ENCODE measurements around the gene KAT2B. TPM values are rescaled to one million over a fixed set of nuclear protein-coding genes. Genes with fewer than 3 reads are reported as not detected.

The KAT2B gene
- 2.1 and 2.8 TPM in 2 replicates for polyA plus RNA-seq (2012; rRNA removed)
- polyA plus RNA-seq (2012; cell fraction: cytosol; rRNA removed): 3.1 and 3.4 TPM in 2 replicates
- 1.5 and 3.0 TPM in 2 replicates for polyA plus RNA-seq (2012; cell fraction: nucleus; rRNA removed)

DNA sequence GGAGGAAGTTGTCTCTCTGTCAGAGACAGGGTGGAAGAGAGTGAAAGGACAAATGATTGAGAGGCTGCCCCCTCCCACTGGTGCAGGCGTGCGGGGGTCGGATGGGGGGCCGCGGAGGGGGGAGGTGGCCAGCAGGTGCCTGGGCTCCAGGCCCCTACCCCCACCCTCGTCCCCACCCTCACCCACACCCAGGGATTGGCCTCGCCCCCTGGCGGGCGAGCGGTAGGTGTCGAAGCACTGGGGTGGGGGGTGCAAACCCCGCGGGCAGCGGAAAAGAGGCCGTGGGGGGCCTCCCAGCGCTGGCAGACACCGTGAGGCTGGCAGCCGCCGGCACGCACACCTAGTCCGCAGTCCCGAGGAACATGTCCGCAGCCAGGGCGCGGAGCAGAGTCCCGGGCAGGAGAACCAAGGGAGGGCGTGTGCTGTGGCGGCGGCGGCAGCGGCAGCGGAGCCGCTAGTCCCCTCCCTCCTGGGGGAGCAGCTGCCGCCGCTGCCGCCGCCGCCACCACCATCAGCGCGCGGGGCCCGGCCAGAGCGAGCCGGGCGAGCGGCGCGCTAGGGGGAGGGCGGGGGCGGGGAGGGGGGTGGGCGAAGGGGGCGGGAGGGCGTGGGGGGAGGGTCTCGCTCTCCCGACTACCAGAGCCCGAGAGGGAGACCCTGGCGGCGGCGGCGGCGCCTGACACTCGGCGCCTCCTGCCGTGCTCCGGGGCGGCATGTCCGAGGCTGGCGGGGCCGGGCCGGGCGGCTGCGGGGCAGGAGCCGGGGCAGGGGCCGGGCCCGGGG is at the start of gene KAT2B:
KAT2B (plus strand) TSS at position 682 of the 783 bp plus-strand sequence; CDS start at position 714, 32 bp downstream.
- peaks cover 5% of the 10 kb centered on the region; the same call in 1 of the 2 replicates for H4K20me1 ChIP-seq (ENCODE audit: insufficient read depth)
- H3F3A ChIP-seq (replicated peaks; ENCODE audit: insufficient read depth): peaks cover 11% of the 10 kb centered on the region
- H3K9me3 ChIP-seq: no peaks in the 10 kb centered on the region
- peak within 1 kb of the TSS; percentile 90 for H2AFZ ChIP-seq (ENCODE audit: low read depth)
- peak within 1 kb of the TSS; percentile 77 to 88 for H3K4me3 ChIP-seq (ENCODE audit: low read depth in 2 of 2, low read length in 1 of 2)
- H3K27ac ChIP-seq (ENCODE audit: low read depth in 2 of 2, low read length in 1 of 2): peak within 1 kb of the TSS in 1 of 2 experiments; percentile 89; a peak in 3 of 4 replicates
- ChIA-PET POLR2A (no interaction called here), CTCF (interaction anchor here (0.5 to 1.8 kb wide), 9 partner anchors 10 to 1848 kb away, joined by 3 to 4 read pairs (median 3); no protein-coding TSS in a partner anchor)
- WGBS (ENCODE audit: low lambda C conversion rate): 4% methylated on average over 10 of the region's 75 CpGs
- DNase-seq: peak; percentile 92
- no peaks in the 10 kb centered on the region for H3K36me3 ChIP-seq (replicated peaks in 1 of 2; ENCODE audit: control insufficient read depth in 1 of 2, insufficient read depth in 2 of 2, low read length in 1 of 2)
- no peaks in the 10 kb centered on the region for H3K9me2 ChIP-seq
- H3K79me2 ChIP-seq (ENCODE audit: insufficient read depth): no peaks in the 10 kb centered on the region
- peak within 1 kb of the TSS; percentile 60; the same call in 1 of the 2 replicates for H3K9ac ChIP-seq
- no peaks in the 10 kb centered on the region for H3K27me3 ChIP-seq (ENCODE audit: insufficient read depth)
- H3K4me2 ChIP-seq: peak within 1 kb of the TSS; percentile 80
- H3K4me1 ChIP-seq (ENCODE audit: control insufficient read depth in 1 of 2, insufficient read depth in 2 of 2, low read depth in 1 of 2, low read length in 1 of 2): peaks cover 5 to 21% of the 10 kb centered on the region in 2 experiments; a peak in 2 of 4 replicates
- TF ChIP-seq NRF1 (IDR thresholded peaks at IDR 0.05; ENCODE audit: low read depth, low read length): no peak
- TF ChIP-seq, protein P1, sequence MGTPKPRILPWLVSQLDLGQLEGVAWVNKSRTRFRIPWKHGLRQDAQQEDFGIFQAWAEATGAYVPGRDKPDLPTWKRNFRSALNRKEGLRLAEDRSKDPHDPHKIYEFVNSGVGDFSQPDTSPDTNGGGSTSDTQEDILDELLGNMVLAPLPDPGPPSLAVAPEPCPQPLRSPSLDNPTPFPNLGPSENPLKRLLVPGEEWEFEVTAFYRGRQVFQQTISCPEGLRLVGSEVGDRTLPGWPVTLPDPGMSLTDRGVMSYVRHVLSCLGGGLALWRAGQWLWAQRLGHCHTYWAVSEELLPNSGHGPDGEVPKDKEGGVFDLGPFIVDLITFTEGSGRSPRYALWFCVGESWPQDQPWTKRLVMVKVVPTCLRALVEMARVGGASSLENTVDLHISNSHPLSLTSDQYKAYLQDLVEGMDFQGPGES (IDR thresholded peaks at IDR 0.05; ENCODE audit: low read depth, low read length): no peak
- TF ChIP-seq MEF2A (IDR thresholded peaks at IDR 0.05; ENCODE audit: borderline replicate concordance, low read depth): no peak
- no peak for TF ChIP-seq RFX5 (IDR thresholded peaks at IDR 0.05; ENCODE audit: low read length)
- no peak for TF ChIP-seq TAF1 (IDR thresholded peaks at IDR 0.05; ENCODE audit: borderline replicate concordance, low read depth, low read length)
- no peak for TF ChIP-seq TCF12 (IDR thresholded peaks at IDR 0.05)
- no peak for TF ChIP-seq FOXJ3 (CRISPR knock-in tag; IDR thresholded peaks at IDR 0.05)
- no peak for TF ChIP-seq TEAD4 (IDR thresholded peaks at IDR 0.05; ENCODE audit: borderline replicate concordance, insufficient read depth)
- TF ChIP-seq, protein P2, sequence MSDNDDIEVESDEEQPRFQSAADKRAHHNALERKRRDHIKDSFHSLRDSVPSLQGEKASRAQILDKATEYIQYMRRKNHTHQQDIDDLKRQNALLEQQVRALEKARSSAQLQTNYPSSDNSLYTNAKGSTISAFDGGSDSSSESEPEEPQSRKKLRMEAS (IDR thresholded peaks at IDR 0.05; ENCODE audit: low read depth): no peak
- no peak for TF ChIP-seq FOXM1 (IDR thresholded peaks at IDR 0.05; ENCODE audit: low read depth)
- TF ChIP-seq, protein P3, sequence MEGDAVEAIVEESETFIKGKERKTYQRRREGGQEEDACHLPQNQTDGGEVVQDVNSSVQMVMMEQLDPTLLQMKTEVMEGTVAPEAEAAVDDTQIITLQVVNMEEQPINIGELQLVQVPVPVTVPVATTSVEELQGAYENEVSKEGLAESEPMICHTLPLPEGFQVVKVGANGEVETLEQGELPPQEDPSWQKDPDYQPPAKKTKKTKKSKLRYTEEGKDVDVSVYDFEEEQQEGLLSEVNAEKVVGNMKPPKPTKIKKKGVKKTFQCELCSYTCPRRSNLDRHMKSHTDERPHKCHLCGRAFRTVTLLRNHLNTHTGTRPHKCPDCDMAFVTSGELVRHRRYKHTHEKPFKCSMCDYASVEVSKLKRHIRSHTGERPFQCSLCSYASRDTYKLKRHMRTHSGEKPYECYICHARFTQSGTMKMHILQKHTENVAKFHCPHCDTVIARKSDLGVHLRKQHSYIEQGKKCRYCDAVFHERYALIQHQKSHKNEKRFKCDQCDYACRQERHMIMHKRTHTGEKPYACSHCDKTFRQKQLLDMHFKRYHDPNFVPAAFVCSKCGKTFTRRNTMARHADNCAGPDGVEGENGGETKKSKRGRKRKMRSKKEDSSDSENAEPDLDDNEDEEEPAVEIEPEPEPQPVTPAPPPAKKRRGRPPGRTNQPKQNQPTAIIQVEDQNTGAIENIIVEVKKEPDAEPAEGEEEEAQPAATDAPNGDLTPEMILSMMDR (IDR thresholded peaks at IDR 0.05): peak; percentile 64
- no peak for TF ChIP-seq CHD2 (IDR thresholded peaks at IDR 0.05; ENCODE audit: low read length, partially characterized antibody)
- peak; percentile 36; the same call in 1 of the 2 replicates for TF ChIP-seq MXI1 (IDR thresholded peaks at IDR 0.05; ENCODE audit: low read depth, low read length)
- TF ChIP-seq, protein P4, sequence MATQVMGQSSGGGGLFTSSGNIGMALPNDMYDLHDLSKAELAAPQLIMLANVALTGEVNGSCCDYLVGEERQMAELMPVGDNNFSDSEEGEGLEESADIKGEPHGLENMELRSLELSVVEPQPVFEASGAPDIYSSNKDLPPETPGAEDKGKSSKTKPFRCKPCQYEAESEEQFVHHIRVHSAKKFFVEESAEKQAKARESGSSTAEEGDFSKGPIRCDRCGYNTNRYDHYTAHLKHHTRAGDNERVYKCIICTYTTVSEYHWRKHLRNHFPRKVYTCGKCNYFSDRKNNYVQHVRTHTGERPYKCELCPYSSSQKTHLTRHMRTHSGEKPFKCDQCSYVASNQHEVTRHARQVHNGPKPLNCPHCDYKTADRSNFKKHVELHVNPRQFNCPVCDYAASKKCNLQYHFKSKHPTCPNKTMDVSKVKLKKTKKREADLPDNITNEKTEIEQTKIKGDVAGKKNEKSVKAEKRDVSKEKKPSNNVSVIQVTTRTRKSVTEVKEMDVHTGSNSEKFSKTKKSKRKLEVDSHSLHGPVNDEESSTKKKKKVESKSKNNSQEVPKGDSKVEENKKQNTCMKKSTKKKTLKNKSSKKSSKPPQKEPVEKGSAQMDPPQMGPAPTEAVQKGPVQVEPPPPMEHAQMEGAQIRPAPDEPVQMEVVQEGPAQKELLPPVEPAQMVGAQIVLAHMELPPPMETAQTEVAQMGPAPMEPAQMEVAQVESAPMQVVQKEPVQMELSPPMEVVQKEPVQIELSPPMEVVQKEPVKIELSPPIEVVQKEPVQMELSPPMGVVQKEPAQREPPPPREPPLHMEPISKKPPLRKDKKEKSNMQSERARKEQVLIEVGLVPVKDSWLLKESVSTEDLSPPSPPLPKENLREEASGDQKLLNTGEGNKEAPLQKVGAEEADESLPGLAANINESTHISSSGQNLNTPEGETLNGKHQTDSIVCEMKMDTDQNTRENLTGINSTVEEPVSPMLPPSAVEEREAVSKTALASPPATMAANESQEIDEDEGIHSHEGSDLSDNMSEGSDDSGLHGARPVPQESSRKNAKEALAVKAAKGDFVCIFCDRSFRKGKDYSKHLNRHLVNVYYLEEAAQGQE (IDR thresholded peaks at IDR 0.05; ENCODE audit: low read depth, low read length): no peak
- no peak for TF ChIP-seq YY1 (IDR thresholded peaks at IDR 0.05; ENCODE audit: low read depth)
- peak; percentile 31; the same call in 1 of the 2 replicates for TF ChIP-seq SMC3 (IDR thresholded peaks at IDR 0.05; ENCODE audit: low read depth, low read length)
- TF ChIP-seq, protein P5, sequence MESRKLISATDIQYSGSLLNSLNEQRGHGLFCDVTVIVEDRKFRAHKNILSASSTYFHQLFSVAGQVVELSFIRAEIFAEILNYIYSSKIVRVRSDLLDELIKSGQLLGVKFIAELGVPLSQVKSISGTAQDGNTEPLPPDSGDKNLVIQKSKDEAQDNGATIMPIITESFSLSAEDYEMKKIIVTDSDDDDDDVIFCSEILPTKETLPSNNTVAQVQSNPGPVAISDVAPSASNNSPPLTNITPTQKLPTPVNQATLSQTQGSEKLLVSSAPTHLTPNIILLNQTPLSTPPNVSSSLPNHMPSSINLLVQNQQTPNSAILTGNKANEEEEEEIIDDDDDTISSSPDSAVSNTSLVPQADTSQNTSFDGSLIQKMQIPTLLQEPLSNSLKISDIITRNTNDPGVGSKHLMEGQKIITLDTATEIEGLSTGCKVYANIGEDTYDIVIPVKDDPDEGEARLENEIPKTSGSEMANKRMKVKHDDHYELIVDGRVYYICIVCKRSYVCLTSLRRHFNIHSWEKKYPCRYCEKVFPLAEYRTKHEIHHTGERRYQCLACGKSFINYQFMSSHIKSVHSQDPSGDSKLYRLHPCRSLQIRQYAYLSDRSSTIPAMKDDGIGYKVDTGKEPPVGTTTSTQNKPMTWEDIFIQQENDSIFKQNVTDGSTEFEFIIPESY (IDR thresholded peaks at IDR 0.05; ENCODE audit: borderline replicate concordance, low read depth): no peak
- TF ChIP-seq, protein P6, sequence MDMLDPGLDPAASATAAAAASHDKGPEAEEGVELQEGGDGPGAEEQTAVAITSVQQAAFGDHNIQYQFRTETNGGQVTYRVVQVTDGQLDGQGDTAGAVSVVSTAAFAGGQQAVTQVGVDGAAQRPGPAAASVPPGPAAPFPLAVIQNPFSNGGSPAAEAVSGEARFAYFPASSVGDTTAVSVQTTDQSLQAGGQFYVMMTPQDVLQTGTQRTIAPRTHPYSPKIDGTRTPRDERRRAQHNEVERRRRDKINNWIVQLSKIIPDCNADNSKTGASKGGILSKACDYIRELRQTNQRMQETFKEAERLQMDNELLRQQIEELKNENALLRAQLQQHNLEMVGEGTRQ (IDR thresholded peaks at IDR 0.05; ENCODE audit: borderline replicate concordance, low read depth, low read length): no peak
- no peak for TF ChIP-seq GABPA (IDR thresholded peaks at IDR 0.05; ENCODE audit: low read depth)
- no peak for TF ChIP-seq ELF1 (IDR thresholded peaks at IDR 0.05)
- TF ChIP-seq RCOR1 (IDR thresholded peaks at IDR 0.05; ENCODE audit: low read length): no peak
- TF ChIP-seq NFIC (IDR thresholded peaks at IDR 0.05; ENCODE audit: borderline replicate concordance): no peak
- 0 out of 2 replicates have a peak, but pooled peaks have one; percentile 36 for TF ChIP-seq SIN3A (IDR thresholded peaks at IDR 0.05; ENCODE audit: borderline replicate concordance, low read depth, low read length)

Measured in SK-N-SH (cell line).